GM12892 (cell line): ENCODE measurements around the gene DBN1.
A peak's percentile ranks its signal among the peaks of the same experiment; 100 is the strongest.

Experiments used
- DNase-seq: peaks from one replicate; pipeline ENCODE4 v3.0.0; 2011; ENCODE audit not compliant: insufficient read length
- FAIRE-seq: peaks from 2 replicates; lab custom pipeline; 2011; peaks lifted over from hg19 to GRCh38; lab: Jason Lieb, UNC
- POLR2A ChIP-seq: IDR thresholded peaks from 2 replicates; pipeline ENCODE4 v1.6.1; 2011; ENCODE audit warnings: low read depth, low read length, control low read depth
- POLR2AphosphoS5 ChIP-seq: IDR thresholded peaks from 2 replicates; pipeline ENCODE4 v1.6.1; 2011; ENCODE audit warnings: low read depth, low read length, control low read depth
- TAF1 ChIP-seq: IDR thresholded peaks from 2 replicates; pipeline ENCODE4 v1.6.1; 2011; ENCODE audit warnings: low read depth, mild to moderate bottlenecking, control low read depth, low read length, borderline replicate concordance

Gene DBN1

DNA sequence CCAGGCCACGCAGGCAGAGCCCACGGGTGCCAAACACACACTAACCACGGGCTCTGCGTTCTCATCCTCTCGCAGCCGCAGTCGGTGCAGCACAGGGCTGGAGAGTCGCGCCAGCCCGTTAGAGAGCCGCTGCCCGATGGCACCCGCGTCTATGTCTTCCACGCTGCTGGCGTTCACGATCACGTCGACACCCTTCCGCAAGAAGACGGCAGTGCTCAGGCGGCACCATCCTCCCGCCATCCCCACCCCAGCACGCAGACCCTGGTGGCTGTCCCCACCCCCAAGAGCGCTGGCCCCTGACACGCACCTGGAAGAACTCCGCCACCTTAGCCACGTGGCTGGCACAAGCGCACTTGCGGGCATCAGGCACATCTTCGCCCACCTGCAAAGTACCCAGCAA is 6.0 kb downstream of the DBN1 start:
- FAIRE-seq, result no peak
- no peak for TF ChIP-seq POLR2AphosphoS5
- no peak for TF ChIP-seq POLR2A
- no peak for TF ChIP-seq TAF1
- no peak for DNase-seq

DNA sequence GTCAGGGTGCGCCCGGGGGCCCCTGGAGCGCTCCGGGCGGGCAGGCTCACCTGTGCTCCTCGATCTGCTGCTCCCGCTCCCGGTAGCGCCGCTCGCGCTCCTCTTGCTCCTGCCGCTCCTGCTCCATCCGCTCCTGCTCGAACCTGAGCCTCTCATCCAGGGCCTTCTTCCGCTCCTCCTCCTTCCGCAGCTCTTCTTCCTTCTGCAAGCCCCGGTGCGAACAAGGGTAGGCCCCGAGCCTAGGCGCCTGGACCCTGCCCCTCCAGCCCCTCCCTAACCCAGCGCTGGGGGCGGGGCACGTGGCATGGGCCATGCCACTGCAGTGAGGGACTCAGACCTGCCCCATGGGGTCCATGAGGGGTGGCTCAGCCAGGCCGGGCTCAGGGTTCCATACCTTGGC is 6.6 kb downstream of the DBN1 start:
- TF ChIP-seq POLR2AphosphoS5, result no peak
- TF ChIP-seq POLR2A, result no peak
- TF ChIP-seq TAF1, result no peak
- FAIRE-seq, result no peak
- DNase-seq, result no peak

DNA sequence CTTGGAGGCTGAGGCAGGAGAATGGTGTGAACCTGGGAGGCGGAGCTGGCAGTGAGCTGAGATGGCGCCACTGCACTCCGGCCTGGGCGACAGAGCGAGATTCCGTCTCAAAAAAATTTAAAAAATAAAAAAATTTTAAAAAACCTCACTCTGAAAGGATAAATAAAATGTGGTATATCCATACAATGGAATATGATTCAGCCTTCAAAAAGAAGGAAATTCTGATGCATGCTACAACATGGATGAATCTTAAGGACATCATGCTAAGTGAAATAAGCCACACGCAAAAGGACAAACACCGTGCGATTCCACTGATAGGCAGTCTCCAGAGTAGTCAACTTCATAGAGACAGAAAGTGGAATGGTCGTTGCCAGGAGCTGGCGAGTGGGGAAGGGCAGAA is 8.4 kb downstream of the DBN1 start:
- TF ChIP-seq POLR2A (no peak), TAF1 (no peak), POLR2AphosphoS5 (no peak)
- FAIRE-seq (no peak), DNase-seq (no peak)

DNA sequence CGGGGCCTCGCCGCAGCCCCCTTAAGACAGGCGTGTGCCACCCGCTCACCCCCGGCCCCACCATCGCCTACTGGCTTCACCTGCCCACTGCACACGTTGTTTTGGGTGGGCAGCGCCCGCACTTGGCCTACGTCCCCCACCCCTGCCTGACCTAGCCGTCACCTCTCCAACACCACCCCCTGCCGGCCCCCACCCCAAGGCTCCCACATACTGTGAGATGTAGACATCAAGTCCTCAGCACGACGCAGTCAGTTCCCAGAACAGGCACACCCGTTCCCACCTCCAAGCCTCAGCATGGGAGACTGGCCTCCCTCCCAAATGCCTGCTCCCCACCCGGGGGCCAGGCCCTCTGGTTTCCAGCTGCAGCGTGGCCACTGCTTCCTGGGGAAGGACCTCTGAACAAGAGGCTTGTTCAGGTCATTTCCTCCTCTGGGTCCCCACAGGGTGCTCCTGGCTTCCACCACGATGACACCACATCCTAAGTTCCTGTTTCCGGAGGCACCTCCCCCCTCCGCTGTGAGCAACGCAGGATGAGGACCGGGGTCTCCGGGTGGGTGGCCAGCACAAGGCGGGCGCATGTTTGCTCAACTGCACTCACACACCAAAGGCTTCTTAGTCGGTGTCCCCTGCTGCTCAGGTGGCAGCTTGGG is 11.3 kb downstream of the DBN1 start:
- DNase-seq (no peak), FAIRE-seq (no peak)
- no peak for TF ChIP-seq TAF1
- TF ChIP-seq POLR2AphosphoS5, result no peak
- no peak for TF ChIP-seq POLR2A

DNA sequence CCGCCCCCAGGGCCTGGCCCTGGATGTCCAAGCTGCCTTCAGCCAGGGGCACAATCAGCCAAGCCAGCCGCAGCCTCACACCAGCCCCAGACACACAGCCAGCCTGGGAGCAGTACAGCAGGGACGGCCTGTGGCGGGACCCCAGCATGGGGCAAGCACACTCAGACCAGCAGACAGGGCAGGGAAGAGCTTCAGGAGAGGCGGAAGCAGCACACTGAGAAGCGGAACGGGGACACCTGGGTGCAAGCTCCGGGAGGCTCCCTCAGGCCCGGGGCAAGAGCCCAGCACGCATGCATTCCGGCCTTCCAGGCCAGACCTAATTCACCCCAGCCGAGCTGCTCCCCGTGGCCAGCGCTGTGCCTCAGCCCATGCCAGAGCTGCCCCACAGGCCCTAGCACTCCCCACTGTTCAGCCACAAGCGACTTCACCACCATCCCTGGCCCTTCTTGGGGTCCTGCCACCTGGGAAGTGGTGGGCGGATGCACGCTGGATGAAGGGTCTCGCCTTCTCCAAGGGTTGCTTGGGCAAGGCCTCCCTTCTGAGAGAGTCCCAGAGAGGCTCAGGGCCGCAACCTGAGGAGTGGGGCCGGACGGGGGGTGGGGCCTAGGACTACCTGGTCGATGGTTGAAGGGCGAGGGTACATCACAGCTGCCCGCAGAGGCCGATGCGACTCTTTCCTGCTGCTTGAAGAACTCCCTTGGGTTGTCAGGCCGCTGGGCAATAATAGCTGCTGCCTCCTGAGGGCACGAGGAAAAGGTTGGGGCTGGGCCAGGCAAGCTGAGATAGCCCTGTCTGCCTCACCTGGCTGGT is 13.4 kb downstream of the DBN1 start:
- FAIRE-seq, result no peak
- TF ChIP-seq TAF1, result no peak
- no peak for TF ChIP-seq POLR2A
- TF ChIP-seq POLR2AphosphoS5, result no peak

DNA sequence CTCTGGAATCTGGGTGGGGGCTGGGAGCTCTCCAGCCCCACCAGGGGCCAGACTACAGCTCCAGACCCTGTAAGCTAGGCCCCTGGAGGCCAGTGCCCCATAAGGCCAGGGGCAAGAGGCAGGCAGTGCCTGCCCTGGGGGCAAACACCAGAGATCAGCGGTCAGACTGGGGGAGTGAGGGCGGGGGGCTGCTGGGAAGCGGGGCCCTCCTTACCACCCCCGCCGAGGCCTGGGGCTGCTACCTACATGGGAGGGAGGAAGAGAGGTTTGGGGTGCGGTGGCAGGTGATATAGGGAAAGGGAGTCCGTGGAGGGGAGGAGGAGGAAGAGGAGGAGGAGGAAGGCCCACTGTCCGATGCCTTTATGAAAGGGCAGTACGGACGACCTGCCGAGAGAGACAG is 14.1 kb downstream of the DBN1 start:
- no peak for FAIRE-seq
- no peak for DNase-seq
- TF ChIP-seq POLR2A, result no peak
- no peak for TF ChIP-seq TAF1
- TF ChIP-seq POLR2AphosphoS5, result no peak

More for the DNA sequence above, 13.4 kb downstream of the DBN1 start:
- no peak for DNase-seq

DNA sequence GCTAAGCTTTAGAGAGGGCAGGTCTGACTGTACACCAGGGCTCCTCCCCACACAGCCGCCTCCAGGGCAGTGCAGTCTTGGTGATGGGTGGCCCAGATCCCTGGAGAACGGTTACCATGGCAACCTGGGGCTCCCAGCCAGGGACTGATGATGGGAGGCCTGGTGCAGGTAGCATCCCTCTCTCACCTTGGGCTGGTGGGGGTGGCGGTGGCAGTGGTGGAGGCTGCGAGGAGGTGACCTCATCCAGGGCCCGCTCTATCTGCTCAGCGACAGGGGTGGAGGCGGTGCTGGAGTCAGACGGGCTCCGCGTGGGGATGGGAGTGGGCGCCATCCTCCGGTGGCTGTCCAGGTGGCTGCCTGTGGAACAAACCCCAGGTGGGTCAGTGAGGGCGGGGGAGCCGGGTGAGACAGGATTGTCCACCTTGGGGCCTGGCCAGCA is 14.5 kb downstream of the DBN1 start:
- DNase-seq (no peak), FAIRE-seq (no peak)
- TF ChIP-seq TAF1, result no peak
- no peak for TF ChIP-seq POLR2AphosphoS5
- TF ChIP-seq POLR2A, result no peak

DNA sequence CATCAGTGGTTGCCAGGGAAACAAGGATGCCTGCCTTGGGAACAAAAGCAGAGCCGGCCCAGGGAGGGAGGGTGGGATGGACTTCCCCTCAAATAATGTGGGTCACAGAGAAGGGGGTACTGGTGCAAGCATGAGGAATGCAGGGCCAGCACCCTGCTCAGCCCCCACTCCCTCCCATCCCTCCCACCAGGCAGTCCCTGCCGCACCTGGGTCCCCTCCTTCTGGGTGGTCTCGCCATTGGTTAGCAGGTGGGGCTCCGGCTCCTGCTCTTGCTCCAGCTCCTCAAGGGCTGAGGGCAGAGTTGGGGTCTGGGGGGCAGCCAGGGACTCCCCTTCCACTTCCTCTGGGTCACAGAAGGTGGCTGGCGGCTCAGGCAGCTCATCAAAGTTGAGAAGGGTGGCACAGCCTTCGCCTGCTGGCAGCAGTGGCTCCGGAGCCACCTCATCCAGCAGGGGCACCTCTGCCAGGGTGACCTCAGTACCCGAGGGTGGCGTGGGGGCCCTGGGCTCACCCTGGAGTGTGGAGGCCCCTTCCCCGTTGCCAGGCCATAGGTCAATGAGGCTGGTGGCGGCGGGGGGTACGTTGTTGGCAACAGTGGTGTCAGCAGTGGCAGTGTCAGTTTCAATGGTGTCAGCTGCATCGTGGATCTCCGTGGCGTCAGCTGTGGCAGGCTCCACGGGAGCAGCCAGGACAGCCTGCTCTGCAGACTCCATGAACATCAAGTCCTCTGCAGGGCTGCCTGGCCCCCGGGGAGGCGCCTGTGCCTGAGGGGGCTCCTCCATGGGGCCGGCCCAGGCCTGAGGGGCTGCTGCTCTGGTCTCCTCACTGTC is 15.4 kb downstream of the DBN1 start:
- TF ChIP-seq TAF1, result no peak
- no peak for TF ChIP-seq POLR2A
- no peak for TF ChIP-seq POLR2AphosphoS5
- FAIRE-seq, result no peak
- no peak for DNase-seq

DNA sequence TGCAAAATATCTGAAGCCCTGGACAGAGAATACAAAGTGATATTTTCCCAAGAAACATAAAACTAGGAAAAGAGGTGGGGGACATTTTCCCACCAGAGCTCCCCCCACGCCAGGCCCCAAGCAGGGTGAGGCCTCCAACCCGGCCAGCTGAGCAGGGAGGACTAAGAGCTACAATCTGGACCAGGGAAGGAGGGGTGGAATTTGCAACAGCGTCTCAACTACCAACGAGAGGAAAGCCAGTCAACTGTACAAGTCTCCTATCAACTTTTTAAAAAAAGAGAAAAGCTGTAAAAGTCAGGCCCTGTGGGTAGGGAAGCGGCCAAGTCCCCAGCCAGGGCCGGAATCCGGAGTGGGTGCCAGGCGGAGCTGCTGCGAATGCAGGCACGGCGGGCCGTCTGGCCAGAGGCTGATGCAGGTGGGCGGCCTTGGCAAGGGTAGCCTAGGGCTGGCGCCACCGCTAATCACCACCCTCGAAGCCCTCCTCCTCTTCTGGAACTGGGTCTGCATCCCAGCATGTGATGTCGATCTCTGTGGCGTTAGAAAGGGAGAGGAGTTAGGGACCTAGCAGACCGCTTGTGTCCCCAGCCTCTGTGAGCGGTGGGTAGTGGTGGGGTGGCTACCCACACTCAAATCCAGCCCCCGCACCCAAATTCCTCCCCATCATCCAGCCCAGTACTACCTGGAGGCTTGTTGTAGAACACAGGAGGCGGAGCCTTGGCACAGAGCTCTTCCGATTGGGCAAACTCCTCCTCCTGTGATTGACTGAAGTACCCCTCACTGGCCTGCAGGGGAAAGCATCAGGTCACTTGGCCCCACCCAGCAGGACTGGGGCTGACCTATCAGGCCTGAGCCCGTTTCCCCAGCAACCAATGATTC is 16.2 kb downstream of the DBN1 start:
- peak; percentile 97 for DNase-seq
- TF ChIP-seq POLR2A (no peak), POLR2AphosphoS5 (no peak), TAF1 (no peak)
- peak; percentile 99 for FAIRE-seq

DNA sequence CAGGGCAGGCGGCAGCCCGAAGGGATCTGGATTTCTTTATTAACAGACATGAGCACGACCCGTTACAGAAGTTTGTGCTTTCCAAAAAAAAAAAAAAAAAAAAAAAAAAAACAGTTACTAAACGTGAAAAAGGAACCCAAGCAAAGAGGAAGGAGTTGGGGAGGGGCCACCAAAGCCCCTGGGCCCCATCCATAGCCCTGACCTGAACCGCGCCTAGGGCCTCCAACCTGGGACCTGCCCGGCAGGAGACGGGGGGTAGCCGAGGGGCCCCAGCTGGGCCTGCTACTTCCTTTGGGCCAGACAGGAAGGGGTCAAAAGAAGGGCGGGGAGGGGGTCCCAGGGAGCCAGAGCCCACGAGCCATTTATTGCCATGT is 16.9 kb downstream of the DBN1 start:
- TF ChIP-seq TAF1 (no peak), POLR2A (no peak), POLR2AphosphoS5 (no peak)
- FAIRE-seq (no peak), DNase-seq (no peak)
